ENCODE measurements around the gene GPR39.

GRCh38 chr2:132477962-132478361, 61.4 kb downstream of the GPR39 start:
- TF ChIP-seq EP300 (IDR thresholded peaks at IDR 0.05) (no peak), POLR2AphosphoS5 (IDR thresholded peaks at IDR 0.05) (no peak), POLR2A (IDR thresholded peaks at IDR 0.05) (no peak)
- TF ChIP-seq, protein P1, sequence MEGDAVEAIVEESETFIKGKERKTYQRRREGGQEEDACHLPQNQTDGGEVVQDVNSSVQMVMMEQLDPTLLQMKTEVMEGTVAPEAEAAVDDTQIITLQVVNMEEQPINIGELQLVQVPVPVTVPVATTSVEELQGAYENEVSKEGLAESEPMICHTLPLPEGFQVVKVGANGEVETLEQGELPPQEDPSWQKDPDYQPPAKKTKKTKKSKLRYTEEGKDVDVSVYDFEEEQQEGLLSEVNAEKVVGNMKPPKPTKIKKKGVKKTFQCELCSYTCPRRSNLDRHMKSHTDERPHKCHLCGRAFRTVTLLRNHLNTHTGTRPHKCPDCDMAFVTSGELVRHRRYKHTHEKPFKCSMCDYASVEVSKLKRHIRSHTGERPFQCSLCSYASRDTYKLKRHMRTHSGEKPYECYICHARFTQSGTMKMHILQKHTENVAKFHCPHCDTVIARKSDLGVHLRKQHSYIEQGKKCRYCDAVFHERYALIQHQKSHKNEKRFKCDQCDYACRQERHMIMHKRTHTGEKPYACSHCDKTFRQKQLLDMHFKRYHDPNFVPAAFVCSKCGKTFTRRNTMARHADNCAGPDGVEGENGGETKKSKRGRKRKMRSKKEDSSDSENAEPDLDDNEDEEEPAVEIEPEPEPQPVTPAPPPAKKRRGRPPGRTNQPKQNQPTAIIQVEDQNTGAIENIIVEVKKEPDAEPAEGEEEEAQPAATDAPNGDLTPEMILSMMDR (IDR thresholded peaks at IDR 0.05), result no peak
